Mesodermal cell (in vitro differentiated cells): ENCODE results near the gene CFAP74.
"Not testable (repeated sequence)": the region's sequence is repeated elsewhere in the genome, so short reads cannot be mapped to it uniquely, and the experiment has no call there.

Source experiments
- H3K27ac ChIP-seq: 2 replicates; pipeline ENCODE4 v1.7.0; 2013; ENCODE audit warnings: mild to moderate bottlenecking, low read depth, low read length, moderate library complexity; ENCODE audit not compliant: severe bottlenecking
- H3K36me3 ChIP-seq: 2 replicates; pipeline ENCODE4 v1.7.1; 2013; ENCODE audit warnings: mild to moderate bottlenecking, low read length, moderate library complexity; ENCODE audit not compliant: control insufficient read depth, insufficient read depth
- H3K4me1 ChIP-seq: one replicate; pipeline ENCODE4 v1.7.1; 2013; ENCODE audit warnings: mild to moderate bottlenecking, low read length; ENCODE audit not compliant: insufficient read depth, control insufficient read depth, poor library complexity, severe bottlenecking
- H3K4me3 ChIP-seq: 2 replicates; pipeline ENCODE4 v1.7.0; 2013; ENCODE audit warnings: low read length, control low read depth, mild to moderate bottlenecking; ENCODE audit not compliant: insufficient read depth, poor library complexity, severe bottlenecking; ENCODE audit errors: extremely low read depth
- H3K9me3 ChIP-seq: 2 replicates; pipeline ENCODE4 v1.7.1; 2013; ENCODE audit warnings: mild to moderate bottlenecking, low read length, moderate library complexity; ENCODE audit not compliant: control insufficient read depth
- WGBS, 2 experiments: methylation state at CpG; one replicate each; pipeline ENCODE4 v1.1.5; 2013; ENCODE audit warnings: missing lambda C conversion rate in 2 of 2; ENCODE audit not compliant: insufficient coverage in 2 of 2; 5-methylcytosine and 5-hydroxymethylcytosine counted together

The CFAP74 gene

GRCh38 chr1:1981631-1982327 lies 21.8 kb downstream of the CFAP74 start:
- H3K36me3 ChIP-seq, H3K9me3 ChIP-seq, H3K4me1 ChIP-seq, H3K4me3 ChIP-seq, H3K27ac ChIP-seq: not testable (repeated sequence)
- 92 to 93% methylated on average over 42 to 52 of the region's 73 CpGs for WGBS, 2 experiments

GRCh38 chr1:1981142-1981500 lies 22.5 kb downstream of the CFAP74 start:
- Histone ChIP-seq H3K27ac (no peak overlapping the region), H3K9me3 (peaks cover under 1% of the 10 kb centered on the region), H3K36me3 (no peaks in the 10 kb centered on the region), H3K4me1 (peaks cover 6% of the 10 kb centered on the region), H3K4me3 (no peak overlapping the region)
- 91 to 96% methylated on average over 24 to 26 of the region's 26 CpGs for WGBS, 2 experiments

DNA sequence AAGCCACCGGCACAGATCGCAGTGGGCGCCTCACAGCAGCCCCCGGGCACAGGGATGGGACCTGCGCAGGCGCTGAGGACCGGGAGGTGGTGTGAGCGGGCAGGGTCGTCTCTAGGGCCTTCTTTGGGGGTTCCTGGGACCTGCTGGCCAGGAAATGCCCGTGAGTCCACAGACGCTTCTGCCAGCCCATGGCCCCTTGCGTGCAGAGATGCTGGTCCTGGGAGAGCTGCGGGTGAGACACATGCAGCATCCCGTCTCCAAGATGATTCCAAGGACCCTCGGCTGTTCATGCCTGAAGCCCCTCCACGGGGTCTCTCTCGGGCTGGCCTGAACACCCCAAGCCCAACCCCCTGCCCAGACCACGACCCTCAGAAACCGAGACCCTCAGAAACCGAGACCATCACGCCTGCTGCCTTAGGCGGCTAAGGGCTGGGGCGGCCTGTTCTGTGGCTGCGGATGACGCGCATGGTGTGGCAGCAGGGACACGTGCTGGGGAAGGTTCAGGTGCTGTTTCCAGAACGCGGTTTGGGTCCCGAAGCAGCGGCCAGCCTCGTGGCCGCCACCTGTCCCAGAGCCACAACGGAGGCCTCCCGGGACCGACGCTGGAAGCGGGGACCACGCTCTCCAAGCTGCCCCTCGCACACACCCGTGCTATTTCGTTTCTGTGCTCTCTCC lies 23.0 kb downstream of the CFAP74 start:
- H3K9me3 ChIP-seq, result peaks cover 4% of the 10 kb centered on the region
- H3K27ac ChIP-seq, result no peak overlapping the region
- WGBS, 2 experiments, result 93 to 94% methylated on average over 42 of the region's 42 CpGs
- no peaks in the 10 kb centered on the region for H3K36me3 ChIP-seq
- peaks cover 6% of the 10 kb centered on the region for H3K4me1 ChIP-seq
- H3K4me3 ChIP-seq, result no peak overlapping the region

DNA sequence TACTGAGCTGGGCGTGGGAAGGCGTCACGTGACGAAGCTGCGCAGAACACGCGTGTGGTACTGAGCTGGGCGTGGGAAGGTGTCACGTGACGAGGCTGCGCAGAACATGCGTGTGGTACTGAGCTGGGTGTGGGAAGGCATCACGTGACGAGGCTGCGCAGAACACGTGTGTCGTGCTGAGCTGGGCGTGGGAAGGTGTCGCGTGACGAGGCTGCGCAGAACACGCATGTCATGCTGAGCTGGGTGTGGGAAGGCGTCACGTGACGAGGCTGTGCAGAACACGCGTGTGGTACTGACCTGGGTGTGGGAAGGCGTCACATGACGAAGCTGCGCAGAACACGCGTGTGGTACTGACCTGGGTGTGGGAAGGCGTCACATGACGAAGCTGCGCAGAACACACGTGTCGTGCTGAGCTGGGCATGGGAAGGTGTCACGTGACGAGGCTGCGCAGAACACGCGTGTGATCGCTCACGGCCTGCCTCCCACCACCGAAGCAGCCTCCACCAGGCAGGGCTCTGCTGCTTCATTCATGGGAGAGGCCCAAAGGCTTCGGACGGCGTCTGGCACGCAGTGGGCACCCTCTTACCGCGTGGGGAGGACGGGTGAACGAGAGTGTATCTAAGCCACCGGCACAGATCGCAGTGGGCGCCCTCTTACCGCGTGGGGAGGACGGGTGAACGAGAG lies 24.0 kb downstream of the CFAP74 start:
- no peaks in the 10 kb centered on the region for H3K36me3 ChIP-seq
- H3K27ac ChIP-seq, result no peak overlapping the region
- H3K9me3 ChIP-seq, result peaks cover 4% of the 10 kb centered on the region
- WGBS, 2 experiments, result 94 to 96% methylated on average over 29 to 54 of the region's 61 CpGs
- peaks cover 6% of the 10 kb centered on the region for H3K4me1 ChIP-seq
- no peak overlapping the region for H3K4me3 ChIP-seq

- not testable (repeated sequence) for H3K4me3 ChIP-seq
- 96 to 97% methylated on average over 20 to 39 of the region's 51 CpGs for WGBS, 2 experiments
These were observed 24.7 kb downstream of the CFAP74 start for GRCh38 chr1:1978690-1979481.

GRCh38 chr1:1978108-1978507 lies 25.5 kb downstream of the CFAP74 start:
- Histone ChIP-seq H3K27ac (no peak overlapping the region), H3K4me3 (no peak overlapping the region), H3K9me3 (peaks cover 4% of the 10 kb centered on the region), H3K4me1 (peaks cover 8% of the 10 kb centered on the region), H3K36me3 (no peaks in the 10 kb centered on the region)
- 79 to 91% methylated on average over 6 to 11 of the region's 11 CpGs for WGBS, 2 experiments

More at GRCh38 chr1:1978690-1979481, 24.7 kb downstream of the CFAP74 start:
- not testable (repeated sequence) for H3K36me3 ChIP-seq, H3K9me3 ChIP-seq, H3K27ac ChIP-seq, H3K4me1 ChIP-seq

DNA sequence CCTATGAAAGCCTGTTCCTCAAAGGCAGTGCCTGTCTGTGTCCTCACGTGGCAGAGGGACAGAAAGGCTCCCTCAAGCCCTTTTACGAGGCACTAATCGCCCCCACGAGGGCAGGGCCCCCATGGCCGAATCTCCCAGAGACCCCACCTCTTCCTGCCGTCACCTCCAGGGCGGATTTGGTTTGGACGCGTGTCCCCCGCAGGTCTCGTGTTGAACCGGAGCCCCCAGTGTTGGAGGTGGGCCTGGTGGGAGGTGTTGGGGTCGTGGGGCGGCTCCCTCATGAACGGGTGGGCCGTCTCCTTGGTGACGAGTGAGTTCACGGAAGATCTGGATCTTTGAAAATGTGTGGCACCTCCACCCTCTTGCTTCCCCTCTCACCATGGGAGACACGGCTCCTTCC lies 27.6 kb downstream of the CFAP74 start:
- Histone ChIP-seq H3K27ac (no peak overlapping the region), H3K9me3 (peaks cover 4% of the 10 kb centered on the region), H3K36me3 (no peaks in the 10 kb centered on the region), H3K4me1 (peaks cover 10% of the 10 kb centered on the region), H3K4me3 (no peak overlapping the region)
- WGBS, 2 experiments, result 90 to 93% methylated on average over 15 to 17 of the region's 19 CpGs

DNA sequence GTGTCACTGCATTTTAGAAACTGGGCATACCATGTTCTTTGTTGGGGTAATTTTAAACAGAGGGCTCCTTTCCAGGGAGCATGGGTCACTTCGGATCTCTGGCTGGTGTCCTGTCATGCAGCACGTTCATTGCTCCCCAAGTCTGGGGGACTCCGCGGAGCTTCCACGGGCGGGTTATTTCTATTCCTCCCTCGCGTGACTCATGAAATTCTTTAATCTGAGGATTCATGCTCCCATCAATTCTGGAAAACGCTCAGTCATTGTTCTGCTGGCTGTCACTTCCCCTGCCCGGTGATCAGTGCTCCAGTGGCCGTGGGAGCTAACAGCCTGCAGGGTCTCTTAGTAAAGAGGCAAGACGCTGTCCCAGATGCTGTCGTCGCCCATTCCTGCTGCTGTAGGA lies 28.1 kb downstream of the CFAP74 start:
- H3K27ac ChIP-seq, result no peak overlapping the region
- 94 to 95% methylated on average over 13 to 14 of the region's 14 CpGs for WGBS, 2 experiments

DNA sequence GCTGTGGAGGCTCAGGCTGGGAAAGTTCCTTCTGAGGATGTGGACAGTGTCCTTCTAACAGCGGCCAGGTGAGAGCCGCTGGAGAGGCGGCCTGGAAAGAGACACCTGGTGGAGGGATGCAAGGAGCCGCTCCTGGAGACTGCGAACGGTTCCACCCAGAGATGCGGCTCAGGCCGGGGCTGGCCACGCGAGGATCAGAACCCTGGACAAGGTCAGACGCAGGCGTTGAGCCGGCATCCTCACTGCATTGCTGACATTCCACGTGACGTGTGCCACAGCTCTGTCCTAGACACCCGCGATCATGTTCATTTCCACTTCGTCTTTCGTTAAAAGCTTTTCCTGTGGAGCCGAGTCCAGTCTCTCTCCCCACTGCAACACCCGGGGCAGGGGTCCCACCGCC lies 28.8 kb downstream of the CFAP74 start:
- H3K4me1 ChIP-seq, result peaks cover 10% of the 10 kb centered on the region
- WGBS, 2 experiments, result 86 to 89% methylated on average over 20 of the region's 22 CpGs
- no peak overlapping the region for H3K4me3 ChIP-seq
- no peaks in the 10 kb centered on the region for H3K36me3 ChIP-seq
- H3K27ac ChIP-seq, result no peak overlapping the region
- peaks cover 4% of the 10 kb centered on the region for H3K9me3 ChIP-seq

More for the DNA sequence above, 28.1 kb downstream of the CFAP74 start:
- Histone ChIP-seq H3K36me3 (no peaks in the 10 kb centered on the region), H3K4me1 (peaks cover 10% of the 10 kb centered on the region), H3K9me3 (peaks cover 4% of the 10 kb centered on the region), H3K4me3 (no peak overlapping the region)
